Activated gamma-delta T cell (primary cell): ENCODE measurements around the gene MRGPRX3.
A peak's percentile ranks its signal among the peaks of the same experiment; 100 is the strongest.
"Not testable (repeated sequence)": the region's sequence is repeated elsewhere in the genome, so short reads cannot be mapped to it uniquely, and the experiment has no call there.

Experiments used
- DNase-seq: peaks from one replicate; lab custom pipeline; 2025; lab: John Stamatoyannopoulos, UW
- total RNA-seq, 2 donors: gene quantifications; one replicate each; lab custom pipeline; 2026; lab: John Stamatoyannopoulos, UW

The MRGPRX3 gene
- total RNA-seq: 0 reads per million in 2 donors

- DNase-seq: no peak
Measured at GRCh38 chr11:18132341-18132740, at the start of gene MRGPRX3. TSS of gene MRGPRX3 (plus strand) at chr11:18132571. CDS start at chr11:18137203, 4,632 bp downstream.

GRCh38 chr11:18088366-18088765 is 44.0 kb upstream of the MRGPRX3 start:
- no peak for DNase-seq

- DNase-seq: no peak
Measured at GRCh38 chr11:18088966-18089365, 43.4 kb upstream of the MRGPRX3 start.

GRCh38 chr11:18091731-18092130 is 40.6 kb upstream of the MRGPRX3 start:
- no peak for DNase-seq

GRCh38 chr11:18093959-18094358 is 38.4 kb upstream of the MRGPRX3 start:
- DNase-seq: no peak

- no peak for DNase-seq
Measured at GRCh38 chr11:18100926-18101656, 31.3 kb upstream of the MRGPRX3 start.

- DNase-seq: no peak
Measured at GRCh38 chr11:18105086-18105801, 27.1 kb upstream of the MRGPRX3 start.

GRCh38 chr11:18105802-18106574 is 26.4 kb upstream of the MRGPRX3 start, which contains the start of gene SAAL1:
TSS of gene SAAL1 (minus strand) at chr11:18106082. CDS start at chr11:18106041, 41 bp downstream.
- DNase-seq: peak; percentile 74

GRCh38 chr11:18106688-18107087 is 25.7 kb upstream of the MRGPRX3 start:
- no peak for DNase-seq

- no peak for DNase-seq
Measured at GRCh38 chr11:18108254-18108653, 24.1 kb upstream of the MRGPRX3 start.

- no peak for DNase-seq
Measured at GRCh38 chr11:18111005-18111404, 21.4 kb upstream of the MRGPRX3 start.

GRCh38 chr11:18115360-18116127 is 16.8 kb upstream of the MRGPRX3 start:
- no peak for DNase-seq

GRCh38 chr11:18121331-18121828 is 11.0 kb upstream of the MRGPRX3 start:
- not testable (repeated sequence) for DNase-seq

GRCh38 chr11:18131115-18131514 is 1.3 kb upstream of the MRGPRX3 start:
- DNase-seq: not testable (repeated sequence)

- no peak for DNase-seq
Measured at GRCh38 chr11:18135308-18135707, 2.9 kb downstream of the MRGPRX3 start.

- DNase-seq: no peak
Measured at GRCh38 chr11:18137186-18137800, 4.9 kb downstream of the MRGPRX3 start.

GRCh38 chr11:18140145-18140544 is 7.8 kb downstream of the MRGPRX3 start:
- DNase-seq: no peak

GRCh38 chr11:18144243-18144642 is 11.9 kb downstream of the MRGPRX3 start:
- no peak for DNase-seq

- no peak for DNase-seq
Measured at GRCh38 chr11:18145025-18145424, 12.7 kb downstream of the MRGPRX3 start.

GRCh38 chr11:18145837-18146236 is 13.5 kb downstream of the MRGPRX3 start:
- no peak for DNase-seq

- no peak for DNase-seq
Measured at GRCh38 chr11:18151581-18151980, 19.2 kb downstream of the MRGPRX3 start.
